Measurements from ENCODE around the gene S1PR5.

DNA sequence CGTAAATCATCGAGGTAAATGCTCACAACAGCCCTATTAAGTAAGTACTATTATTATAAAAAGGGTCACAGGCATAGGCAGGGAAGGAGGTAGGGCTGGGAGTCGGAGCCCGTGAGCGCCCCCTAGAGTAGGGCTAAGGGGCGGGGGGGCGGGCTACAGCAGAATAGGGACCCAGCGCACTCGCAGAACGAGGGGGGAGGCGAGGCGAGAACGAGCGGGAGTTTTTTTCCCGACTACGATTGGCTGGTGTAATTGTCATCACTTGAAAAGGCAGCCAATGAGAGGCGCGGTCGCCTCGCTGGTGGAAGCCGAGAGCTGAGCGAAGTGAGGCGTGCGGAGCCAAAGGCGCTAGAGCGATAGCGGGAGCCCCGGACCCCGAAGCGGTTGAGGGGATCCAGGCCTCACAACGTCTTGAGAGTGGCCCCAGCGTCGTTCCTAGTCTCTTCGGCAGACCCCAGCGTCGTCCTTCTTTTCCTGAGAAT is 38.3 kb downstream of the S1PR5 start:
- TF ChIP-seq ARNTL (CRISPR knock-in tag; IDR thresholded peaks at IDR 0.05; ENCODE audit: borderline replicate concordance, low read depth) (no peak), ZNF8 (CRISPR knock-in tag; IDR thresholded peaks at IDR 0.05) (no peak), ISL1 (CRISPR knock-in tag; IDR thresholded peaks at IDR 0.05) (no peak), ZFP3 (CRISPR knock-in tag; IDR thresholded peaks at IDR 0.05) (no peak), ZFP30 (CRISPR knock-in tag; IDR thresholded peaks at IDR 0.05) (no peak)
- TF ChIP-seq, protein P1, sequence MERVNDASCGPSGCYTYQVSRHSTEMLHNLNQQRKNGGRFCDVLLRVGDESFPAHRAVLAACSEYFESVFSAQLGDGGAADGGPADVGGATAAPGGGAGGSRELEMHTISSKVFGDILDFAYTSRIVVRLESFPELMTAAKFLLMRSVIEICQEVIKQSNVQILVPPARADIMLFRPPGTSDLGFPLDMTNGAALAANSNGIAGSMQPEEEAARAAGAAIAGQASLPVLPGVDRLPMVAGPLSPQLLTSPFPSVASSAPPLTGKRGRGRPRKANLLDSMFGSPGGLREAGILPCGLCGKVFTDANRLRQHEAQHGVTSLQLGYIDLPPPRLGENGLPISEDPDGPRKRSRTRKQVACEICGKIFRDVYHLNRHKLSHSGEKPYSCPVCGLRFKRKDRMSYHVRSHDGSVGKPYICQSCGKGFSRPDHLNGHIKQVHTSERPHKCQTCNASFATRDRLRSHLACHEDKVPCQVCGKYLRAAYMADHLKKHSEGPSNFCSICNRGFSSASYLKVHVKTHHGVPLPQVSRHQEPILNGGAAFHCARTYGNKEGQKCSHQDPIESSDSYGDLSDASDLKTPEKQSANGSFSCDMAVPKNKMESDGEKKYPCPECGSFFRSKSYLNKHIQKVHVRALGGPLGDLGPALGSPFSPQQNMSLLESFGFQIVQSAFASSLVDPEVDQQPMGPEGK (CRISPR knock-in tag; IDR thresholded peaks at IDR 0.05; ENCODE audit: borderline replicate concordance), result no peak
